Measurements from ENCODE around the gene ETV6.

ETV6 gene

GRCh38 chr12:11836282-11837151, 187.0 kb downstream of the ETV6 start:
- DNase-seq, result no peak

GRCh38 chr12:11837216-11837934, 187.9 kb downstream of the ETV6 start:
- DNase-seq, result no peak

- no peak for DNase-seq
These were observed 188.9 kb downstream of the ETV6 start for GRCh38 chr12:11838403-11838802.

- DNase-seq, result peak; percentile 71
These were observed 189.7 kb downstream of the ETV6 start for GRCh38 chr12:11839091-11839641.

- peak; percentile 68 for DNase-seq
These were observed 190.9 kb downstream of the ETV6 start for GRCh38 chr12:11840366-11840765.

GRCh38 chr12:11846488-11846887, 197.0 kb downstream of the ETV6 start:
- no peak for DNase-seq

GRCh38 chr12:11847539-11847938, 198.1 kb downstream of the ETV6 start:
- DNase-seq, result no peak

GRCh38 chr12:11849757-11850504, 200.5 kb downstream of the ETV6 start:
- no peak for DNase-seq

GRCh38 chr12:11853126-11853525, 203.7 kb downstream of the ETV6 start:
- peak; percentile 35 for DNase-seq

- no peak for DNase-seq
These were observed 204.6 kb downstream of the ETV6 start for GRCh38 chr12:11854011-11854499.

GRCh38 chr12:11855983-11856374, 206.5 kb downstream of the ETV6 start:
- peak; percentile 87 for DNase-seq

- DNase-seq, result peak; percentile 16
These were observed 207.5 kb downstream of the ETV6 start for GRCh38 chr12:11856971-11857370.

- DNase-seq, result no peak
These were observed 210.4 kb downstream of the ETV6 start for GRCh38 chr12:11859705-11860425.

GRCh38 chr12:11861155-11861863, 211.8 kb downstream of the ETV6 start:
- DNase-seq, result no peak

- DNase-seq, result no peak
These were observed 212.6 kb downstream of the ETV6 start for GRCh38 chr12:11861864-11862600.

GRCh38 chr12:11862798-11863197, 213.3 kb downstream of the ETV6 start:
- no peak for DNase-seq

GRCh38 chr12:11863478-11863906, 214.0 kb downstream of the ETV6 start:
- no peak for DNase-seq

GRCh38 chr12:11863988-11864387, 214.5 kb downstream of the ETV6 start:
- DNase-seq, result no peak

- DNase-seq, result no peak
These were observed 216.3 kb downstream of the ETV6 start for GRCh38 chr12:11865824-11866223.

- DNase-seq, result no peak
These were observed 218.6 kb downstream of the ETV6 start for GRCh38 chr12:11868027-11868426.

- DNase-seq, result no peak
These were observed 219.9 kb downstream of the ETV6 start for GRCh38 chr12:11869406-11869805.

Data from DMS153 (cell line).